GM19351 (cell line): ENCODE results near the gene AMMECR1.

Source experiments
- ATAC-seq: cut with Tn5 transposase; IDR thresholded peaks from one replicate; pipeline ENCODE4 v1.9.1; 2021; ENCODE audit warnings: mild to moderate bottlenecking, moderate library complexity; ENCODE audit not compliant: unreplicated experiment

The AMMECR1 gene

GRCh38 chrX:110213183-110213582, 104.7 kb downstream of the AMMECR1 start:
- ATAC-seq, result no peak

GRCh38 chrX:110212299-110212698, 105.6 kb downstream of the AMMECR1 start:
- ATAC-seq, result no peak

GRCh38 chrX:110211340-110211739, 106.5 kb downstream of the AMMECR1 start:
- no peak for ATAC-seq

DNA sequence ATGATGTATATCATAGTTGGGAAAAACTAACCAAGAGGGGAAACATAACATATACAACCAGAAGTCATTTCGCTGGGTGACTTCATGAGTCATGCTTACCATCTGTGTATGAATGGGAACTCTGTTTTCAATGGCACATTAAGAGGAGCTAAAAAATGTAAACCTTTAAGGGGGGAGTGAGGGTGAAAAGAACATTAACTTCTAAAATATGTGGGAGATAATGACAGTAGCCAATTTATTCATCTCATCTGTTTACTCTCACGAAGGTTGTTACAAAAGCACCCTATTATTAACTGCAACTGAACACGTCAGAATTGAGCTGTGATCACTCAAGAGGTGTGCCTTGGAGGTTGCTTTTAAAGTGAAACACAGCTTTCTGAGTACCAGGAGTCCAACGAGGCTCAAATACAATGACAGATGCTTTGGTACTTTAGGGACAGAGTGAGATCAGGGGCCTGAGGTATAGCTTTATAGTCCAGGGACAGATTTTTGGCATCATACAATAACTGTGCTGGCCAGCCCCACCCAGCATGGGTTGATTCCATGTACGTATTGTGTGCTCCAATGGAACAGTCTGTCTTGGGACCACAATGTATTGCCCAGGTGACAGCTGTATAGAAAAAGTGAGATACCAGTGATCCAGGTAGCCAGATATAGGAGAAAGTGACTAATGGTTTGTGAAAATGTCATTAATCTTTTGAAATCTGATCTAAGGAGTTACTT, 107.3 kb downstream of the AMMECR1 start:
- ATAC-seq, result no peak

DNA sequence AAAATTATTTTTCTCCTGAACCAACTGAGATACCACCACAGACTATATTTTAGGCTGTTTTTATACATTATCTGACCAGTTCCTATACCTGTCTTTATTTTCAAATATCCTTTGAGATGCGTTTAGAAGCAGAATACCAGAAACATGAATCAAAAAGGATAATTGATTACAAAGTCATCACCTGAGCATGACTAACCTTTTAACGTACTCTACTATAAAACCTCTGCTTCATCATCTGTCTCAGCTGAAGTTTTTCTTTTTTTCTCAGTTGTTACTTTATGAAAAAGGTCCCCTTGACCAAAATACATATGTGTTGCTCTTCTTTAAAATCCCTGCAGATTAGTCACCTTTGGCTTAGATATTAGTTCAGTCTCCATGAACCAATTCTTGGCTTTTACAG, 109.8 kb downstream of the AMMECR1 start:
- no peak for ATAC-seq

DNA sequence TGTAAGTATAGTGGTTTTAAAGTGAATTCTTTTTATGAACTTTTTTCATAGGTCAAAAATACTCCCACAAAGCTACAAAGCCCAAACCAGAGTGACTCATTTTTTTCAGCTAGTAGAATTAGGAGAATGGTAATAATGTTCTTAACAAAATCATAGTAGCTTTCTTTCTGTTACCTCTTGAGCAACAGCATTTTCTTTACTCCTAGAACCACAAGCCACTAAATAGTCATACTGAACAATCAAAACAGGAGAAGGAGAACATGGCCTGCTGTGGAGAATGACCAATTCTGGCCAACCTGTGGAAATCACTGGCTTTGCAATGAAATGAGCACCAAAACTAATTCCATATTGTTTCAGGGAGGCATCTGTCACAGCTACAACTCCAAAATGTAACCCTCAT, 112.9 kb downstream of the AMMECR1 start:
- no peak for ATAC-seq

- no peak for ATAC-seq
These were observed 116.1 kb downstream of the AMMECR1 start for GRCh38 chrX:110201799-110202198.

DNA sequence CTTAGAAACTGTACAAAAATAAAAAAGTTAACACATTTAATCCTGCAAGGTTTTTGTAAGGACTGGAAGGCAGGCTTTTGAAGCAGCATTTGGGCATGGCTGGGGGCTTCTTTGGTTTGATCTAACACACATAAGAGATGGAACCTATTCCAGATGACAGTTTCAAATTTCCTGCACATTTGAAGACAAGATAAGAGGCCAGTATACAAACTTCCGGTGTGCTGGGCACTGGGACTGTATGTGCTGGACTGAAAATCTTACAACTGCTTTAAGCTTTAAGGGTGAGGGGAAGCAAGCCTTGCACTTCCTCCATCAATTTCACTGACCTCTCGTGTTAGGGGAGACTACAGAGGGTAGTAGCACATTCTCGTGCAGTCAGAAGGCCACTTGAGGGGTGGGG, 122.9 kb downstream of the AMMECR1 start:
- no peak for ATAC-seq

- no peak for ATAC-seq
These were observed 125.4 kb downstream of the AMMECR1 start for GRCh38 chrX:110192516-110192915.

- no peak for ATAC-seq
These were observed 129.0 kb downstream of the AMMECR1 start for GRCh38 chrX:110188701-110189558.

DNA sequence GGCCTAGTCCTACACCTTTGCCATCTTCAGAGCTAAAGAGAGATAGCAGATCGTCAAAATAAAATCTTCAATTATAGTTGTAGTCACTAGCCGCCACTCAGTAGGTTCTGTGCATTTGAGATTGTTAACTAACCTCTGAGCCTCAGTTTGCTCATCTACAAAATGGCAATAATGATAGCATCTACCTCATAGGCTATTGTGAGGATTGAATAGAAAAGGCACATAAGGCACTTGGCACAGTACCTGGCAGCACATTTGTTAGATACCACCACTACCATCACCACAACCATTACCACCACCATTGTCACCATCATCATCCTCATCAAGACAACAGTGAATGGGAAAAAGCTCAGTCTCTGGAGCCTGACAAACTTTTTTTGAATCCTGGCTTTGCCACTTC, 134.6 kb downstream of the AMMECR1 start:
- ATAC-seq, result no peak

GRCh38 chrX:110182865-110183264, 135.0 kb downstream of the AMMECR1 start:
- ATAC-seq, result no peak

DNA sequence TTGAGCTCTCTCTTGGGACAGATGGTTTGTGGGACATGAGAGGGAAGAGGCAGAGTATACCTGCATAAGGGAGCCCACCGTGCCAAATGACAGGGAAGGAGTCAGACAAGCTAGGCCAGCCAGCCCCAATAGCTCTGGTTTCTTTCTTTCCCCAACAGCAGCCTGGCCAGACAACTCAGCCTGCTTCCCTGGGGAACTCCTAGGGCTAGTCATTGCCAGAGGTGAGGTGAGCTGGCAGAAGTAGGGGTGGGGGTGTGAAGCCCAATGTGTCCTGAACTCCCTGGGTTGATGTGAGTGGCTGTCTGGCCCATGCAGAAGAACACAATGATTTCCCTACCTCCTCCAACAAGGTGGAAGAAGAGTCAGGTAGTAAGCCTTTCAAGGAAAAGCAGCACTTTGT, 135.5 kb downstream of the AMMECR1 start:
- no peak for ATAC-seq

- ATAC-seq, result no peak
These were observed 136.3 kb downstream of the AMMECR1 start for GRCh38 chrX:110181459-110182137.

DNA sequence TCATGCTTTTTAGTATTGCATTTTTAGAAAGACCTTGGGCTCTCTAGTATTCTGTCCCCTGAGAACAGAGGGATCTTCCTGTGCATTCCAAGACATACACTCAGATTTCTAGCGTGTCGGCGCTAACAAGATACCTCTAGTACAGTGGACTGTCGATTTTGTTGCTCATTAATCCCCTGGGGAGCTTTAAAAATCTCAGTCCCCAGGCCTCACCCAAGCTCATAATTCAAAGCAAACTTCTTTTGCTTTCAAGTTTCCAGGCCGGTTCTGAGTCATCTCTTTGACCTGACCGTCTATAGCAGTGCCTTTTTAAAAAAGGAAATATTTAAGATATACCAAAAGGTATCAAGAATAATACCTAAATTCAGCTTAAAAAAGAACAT, 137.0 kb downstream of the AMMECR1 start:
- peak; percentile 77 for ATAC-seq

GRCh38 chrX:110180176-110180927, 137.5 kb downstream of the AMMECR1 start:
- peak; percentile 16 for ATAC-seq

GRCh38 chrX:110178179-110178865, 139.6 kb downstream of the AMMECR1 start:
- ATAC-seq, result no peak

- no peak for ATAC-seq
These were observed 142.2 kb downstream of the AMMECR1 start for GRCh38 chrX:110175696-110176095.

DNA sequence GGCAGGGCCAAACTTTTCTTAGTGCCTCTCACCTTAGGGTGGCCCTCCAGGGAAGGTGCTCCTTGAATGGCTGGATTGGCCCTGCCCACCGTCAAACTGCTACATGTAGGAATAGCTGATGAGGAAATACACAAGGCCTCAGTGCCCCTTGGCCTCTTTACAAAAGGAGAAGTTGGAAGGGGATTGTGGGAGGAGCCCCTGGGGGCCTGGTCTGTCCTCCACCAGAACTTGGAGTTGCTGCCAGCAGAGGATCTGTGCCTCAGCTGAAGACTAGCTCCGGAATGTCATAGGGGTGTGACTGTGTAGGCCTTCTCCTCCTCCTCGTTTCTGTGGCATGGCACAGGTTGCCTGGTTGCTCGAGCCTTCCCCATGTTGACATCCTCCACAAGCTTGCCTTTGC, 142.7 kb downstream of the AMMECR1 start:
- ATAC-seq, result no peak
